Measurements from ENCODE around the gene RTN1.
A peak's percentile ranks its signal among the peaks of the same experiment; 100 is the strongest.

Gene RTN1

DNA sequence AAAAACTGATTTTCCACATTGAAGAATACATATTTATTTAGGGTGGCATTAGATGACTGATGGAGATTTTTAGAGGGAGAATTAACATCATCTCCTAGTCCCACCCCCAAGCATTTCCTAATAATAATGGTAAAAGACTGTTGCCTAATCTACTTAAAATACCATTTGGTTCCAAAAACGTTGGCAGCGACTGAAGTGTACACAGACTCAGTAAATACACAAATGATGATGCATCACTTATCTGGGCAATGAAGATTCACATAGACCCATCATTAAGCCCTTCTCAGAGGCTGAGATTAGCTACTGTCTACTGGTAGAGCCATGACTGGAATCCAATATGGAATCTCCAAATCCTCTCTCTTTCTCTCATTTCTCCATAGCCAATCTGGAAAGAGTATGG is 18.2 kb downstream of the RTN1 start:
- no peak for DNase-seq

DNA sequence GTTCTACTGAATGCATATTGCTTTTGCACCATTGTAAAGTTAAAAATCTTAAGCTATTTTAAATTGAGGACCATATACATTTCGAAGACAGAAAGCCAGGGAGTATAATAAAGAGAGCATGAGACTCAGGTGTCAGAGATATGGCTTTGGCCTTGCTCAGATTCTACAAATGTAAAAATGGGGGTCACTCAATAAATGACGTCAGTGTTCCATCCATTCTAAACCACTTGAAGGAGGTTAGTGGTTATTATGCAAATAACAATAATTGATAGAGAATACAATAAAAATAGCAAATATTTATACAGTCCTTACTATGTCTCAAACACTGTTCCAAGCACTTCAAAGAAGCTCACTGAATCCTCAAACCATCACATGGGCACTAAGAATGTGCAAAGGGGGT is 20.1 kb downstream of the RTN1 start:
- DNase-seq = no peak

DNA sequence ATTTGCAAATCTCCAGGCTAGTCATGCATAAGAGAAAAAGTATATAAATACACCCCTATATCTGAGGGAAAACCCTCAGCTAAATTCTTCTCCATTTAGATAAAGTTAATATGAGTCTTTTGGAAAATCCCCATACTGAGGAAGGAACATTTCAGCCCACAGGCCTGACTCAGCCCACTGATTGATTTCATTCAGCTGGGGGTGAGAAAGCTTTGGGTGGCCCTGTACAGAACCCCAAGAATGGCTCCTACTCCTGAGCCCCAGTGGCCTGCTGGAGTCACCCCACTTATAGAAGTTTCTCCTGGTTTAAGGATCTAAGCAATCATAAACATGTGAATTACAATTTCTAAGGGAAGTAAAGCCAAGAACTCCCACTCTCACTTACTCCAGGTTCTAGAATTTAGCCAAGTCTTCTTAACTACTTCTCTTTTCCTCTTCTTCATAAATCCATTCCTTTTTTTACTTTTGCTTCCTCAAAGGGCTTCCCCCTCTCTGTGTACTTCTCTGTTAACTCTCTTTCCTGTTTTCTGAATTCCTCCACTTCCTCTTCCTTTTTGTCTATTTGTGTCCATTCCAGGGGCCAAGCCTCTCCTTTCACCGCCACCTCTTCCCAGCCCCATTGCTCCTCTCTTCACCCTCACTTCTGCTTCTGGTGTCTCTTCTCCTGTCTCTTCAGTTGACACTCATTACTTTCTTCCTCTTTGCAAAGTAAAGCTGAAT is 21.0 kb downstream of the RTN1 start:
- no peak for DNase-seq

DNA sequence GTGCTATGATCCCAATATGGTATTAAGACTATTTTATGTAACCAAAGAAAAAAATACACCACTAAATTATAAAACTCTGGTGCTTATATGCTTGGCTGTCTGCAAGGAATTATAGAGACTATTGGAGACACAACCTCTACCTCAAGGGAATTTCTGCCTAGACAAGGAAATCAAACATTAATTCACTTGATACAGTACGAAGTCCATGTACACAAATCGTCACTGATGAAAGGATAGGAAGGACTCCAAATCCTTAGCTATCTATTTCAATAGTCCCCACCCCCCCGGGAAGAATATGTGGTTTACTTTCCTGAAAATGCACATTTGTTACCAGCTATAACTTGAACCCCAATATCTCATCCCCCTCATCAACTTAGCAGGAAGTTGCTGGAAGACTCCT is 21.9 kb downstream of the RTN1 start:
- DNase-seq = no peak

DNA sequence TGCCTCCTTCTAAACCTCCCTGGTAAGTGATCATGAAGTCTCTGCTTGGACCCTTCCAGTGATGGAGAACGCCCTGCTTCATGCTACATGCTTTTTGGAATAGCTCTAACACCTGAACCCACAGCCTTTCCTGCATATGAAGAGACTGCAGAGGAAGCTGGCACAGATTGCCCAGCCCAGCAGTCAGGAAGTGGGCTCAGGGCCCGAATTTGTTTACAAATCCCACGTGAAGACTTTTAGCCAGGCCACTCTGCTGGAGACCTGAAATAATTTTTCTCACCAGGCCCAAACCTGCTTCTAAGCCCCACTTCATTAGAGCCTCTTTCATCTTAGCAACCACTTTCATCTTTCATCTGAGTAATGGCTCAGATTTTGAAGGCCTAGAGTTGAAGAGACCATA is 22.9 kb downstream of the RTN1 start:
- peak in 1 of 56 donors; percentile 1 for DNase-seq

DNA sequence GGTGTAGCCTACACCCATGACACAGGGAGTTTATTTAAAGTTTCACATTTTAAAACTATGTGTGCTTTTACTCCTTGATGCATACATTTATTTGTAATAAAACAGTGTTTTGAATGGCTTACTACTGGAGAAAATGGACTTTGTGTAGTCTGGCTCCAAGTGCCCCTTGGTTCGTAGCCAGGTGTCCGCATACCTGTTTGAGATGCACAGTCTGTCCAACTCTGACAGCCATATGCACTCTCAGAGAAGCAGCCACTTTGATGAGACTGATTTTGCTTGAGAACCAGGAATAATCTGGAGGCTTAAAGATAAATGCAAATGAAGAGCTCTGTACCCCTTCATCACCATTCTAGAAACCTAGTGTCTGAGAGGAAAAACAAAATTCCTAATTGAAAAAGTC is 24.0 kb downstream of the RTN1 start:
- no peak for DNase-seq

DNA sequence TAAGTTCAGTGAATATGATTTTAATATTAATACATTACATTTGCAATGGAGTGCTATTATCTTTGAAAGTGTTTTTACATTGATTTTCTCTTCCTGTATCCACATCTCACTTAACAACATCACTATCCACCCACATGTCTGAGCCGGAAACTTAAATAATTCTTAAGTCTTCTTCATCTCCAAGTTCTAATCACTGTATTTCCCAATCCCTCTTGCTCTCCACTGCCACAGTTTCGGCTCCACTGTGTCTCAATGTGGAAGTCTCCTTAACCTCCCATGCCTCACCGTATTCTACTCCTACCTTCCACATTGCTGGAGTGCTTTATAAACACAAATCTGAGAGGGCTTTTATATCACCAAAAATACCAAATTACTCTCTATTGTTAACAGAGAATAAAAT is 25.3 kb downstream of the RTN1 start:
- no peak for DNase-seq

DNA sequence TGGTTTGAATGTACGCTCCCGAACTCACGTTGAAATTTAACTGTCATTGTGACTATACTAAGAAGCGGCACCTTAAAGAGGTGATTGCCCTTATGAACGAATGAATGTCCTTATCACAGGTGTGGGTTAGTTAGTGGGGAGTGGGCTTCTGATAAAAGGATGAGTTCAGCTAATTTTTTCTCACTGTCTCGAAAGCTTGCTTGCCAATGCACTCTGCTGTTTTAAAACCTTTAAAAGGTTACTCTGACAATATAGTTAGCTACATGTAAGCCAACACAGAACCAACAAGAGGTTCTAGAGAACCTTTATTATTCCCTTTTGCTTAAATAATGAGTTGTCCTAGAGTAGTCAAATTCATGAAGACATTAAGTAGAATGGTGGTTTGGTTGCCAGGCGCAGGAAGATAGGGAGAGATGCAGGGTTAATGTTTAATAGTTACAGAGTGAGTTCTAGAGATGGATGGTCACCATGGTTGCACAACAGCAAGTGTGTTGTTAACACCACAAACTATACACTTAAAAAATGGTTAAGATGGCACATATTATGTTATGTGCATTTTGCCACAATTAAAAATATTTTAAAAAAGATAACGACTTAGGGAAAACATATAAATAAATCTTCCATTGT is 26.3 kb downstream of the RTN1 start:
- no peak for DNase-seq

DNA sequence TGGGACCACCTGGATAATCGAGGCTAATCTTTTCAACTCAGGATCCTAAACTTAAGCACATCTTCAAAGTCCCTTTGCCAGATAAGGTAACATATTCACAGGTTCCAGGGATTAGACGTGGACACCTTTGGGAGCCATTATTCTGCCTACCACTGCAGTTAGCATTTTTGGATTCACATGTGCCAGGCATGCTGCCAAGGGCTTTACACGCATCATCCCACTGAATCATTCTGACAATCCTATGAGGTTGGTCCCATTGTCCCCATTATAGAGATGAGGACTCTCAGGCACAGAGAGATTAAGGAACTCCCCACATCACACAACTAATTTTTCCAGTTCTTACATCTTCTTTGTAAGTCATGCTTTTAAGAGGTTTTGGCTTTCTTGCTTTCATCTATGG is 34.5 kb downstream of the RTN1 start:
- DNase-seq = no peak

DNA sequence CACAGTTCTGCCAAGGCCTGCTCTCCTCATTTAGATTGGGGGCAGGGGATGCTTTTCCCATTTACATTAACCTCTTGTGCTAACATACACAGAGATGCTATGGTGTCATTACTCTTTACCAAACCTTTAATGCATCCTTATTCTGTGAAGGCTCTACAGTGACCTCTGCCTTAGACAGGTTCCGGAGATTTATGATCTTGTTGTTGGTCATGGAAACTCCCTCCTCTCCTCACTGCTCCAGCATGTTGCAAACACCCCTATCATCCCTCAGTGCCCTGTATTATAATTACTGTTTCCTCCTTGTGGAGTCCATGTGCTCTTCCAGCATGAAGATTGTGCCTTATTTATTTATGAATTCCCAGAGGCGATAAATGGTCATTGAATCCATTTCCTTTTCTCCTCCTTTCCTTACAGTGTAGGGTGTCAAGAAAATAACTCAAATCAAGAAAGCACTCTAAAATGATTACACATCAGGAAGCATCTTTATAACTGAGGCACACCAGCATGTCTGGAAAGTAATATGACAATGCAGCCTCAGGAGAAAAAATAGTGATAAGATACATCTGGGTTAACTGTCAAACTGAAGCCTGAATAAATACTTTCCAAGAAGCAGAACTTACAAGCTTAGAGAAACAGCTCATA is 37.8 kb downstream of the RTN1 start:
- DNase-seq = no peak

DNA sequence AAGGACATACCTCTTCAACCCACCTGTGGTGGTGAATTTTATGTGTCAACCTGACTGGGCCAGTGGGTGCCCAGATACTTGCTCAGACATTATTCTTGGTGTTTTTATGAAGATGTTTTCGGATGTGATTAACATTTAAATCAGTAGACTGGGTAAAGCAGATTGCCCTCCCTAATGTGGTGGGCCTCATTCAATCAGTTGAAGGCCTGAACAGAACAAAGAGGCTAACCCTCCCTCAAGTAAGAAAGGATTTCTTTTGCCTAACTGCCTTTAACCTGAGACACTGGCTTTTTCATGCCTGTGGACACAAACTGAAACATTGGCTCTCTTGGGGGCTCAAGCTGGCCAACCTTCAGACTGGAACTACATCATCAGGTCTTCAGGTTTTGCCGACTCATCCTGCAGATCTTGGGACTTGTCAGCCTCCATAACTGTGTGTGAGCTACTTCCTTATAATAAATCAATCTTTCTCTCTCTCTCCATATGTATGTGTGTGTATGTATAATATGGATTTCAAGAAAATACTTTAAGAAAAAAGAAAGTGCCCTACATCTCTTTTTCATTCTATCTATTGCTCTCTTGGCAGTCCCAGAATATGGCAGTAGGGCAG is 39.4 kb downstream of the RTN1 start:
- DNase-seq = no peak

DNA sequence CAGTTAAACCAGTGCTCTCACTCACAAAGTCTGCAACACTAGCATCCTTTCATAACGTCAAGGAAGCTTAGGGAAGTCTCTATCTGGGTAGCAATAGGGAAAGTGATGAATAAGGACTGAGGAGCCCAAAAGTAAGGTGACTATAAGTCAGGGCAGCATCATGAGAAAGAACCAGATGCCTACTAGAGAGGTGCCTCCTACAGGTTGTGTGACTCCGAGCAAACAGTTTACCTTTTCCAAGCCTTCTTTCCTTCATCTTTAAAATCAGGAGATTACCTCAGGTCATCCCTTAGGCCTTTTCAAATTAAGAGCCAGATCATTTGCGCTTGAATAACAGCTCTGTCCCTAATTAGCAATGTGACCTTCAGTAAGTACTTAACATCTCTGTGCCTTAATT is 40.2 kb downstream of the RTN1 start:
- DNase-seq = no peak

DNA sequence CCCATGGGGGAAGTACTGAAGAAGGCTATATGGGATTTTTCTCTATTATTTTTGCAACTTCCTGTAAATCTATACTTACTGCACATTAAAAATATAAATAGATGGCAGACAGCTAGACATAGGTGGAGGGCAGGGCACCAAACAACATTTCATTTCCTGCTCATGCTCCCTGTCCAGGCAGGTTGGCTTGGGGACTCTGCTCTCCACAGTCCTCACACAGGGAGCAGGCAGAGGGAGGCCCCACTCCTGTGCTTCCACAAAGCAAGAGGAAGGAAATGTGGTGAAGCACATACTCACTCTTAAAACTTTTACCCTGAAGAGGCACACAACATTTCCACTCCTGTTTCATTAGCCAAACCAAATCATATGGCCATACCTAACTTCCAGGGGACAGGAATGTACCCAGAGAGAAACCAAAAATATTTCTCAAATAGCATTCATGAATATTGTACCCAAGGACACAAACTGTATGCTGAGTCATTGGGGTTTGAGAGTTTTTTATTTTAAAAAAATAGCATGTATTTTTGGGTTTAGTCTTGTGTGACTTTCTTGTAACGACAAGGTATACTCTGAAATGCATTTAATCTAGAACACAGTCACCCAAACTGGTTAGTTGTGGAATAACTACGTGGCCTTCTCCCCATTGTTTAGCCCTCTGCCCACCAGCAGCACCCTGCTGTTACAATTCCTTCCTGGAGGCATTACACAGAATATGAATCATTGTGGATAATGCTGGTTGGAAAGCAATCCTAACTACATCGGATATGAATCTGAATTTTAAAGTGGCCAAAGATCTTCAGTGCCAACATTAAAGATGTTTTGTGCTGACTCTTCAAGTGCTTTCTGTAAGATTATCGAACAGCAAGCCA is 40.9 kb downstream of the RTN1 start:
- DNase-seq = no peak

DNA sequence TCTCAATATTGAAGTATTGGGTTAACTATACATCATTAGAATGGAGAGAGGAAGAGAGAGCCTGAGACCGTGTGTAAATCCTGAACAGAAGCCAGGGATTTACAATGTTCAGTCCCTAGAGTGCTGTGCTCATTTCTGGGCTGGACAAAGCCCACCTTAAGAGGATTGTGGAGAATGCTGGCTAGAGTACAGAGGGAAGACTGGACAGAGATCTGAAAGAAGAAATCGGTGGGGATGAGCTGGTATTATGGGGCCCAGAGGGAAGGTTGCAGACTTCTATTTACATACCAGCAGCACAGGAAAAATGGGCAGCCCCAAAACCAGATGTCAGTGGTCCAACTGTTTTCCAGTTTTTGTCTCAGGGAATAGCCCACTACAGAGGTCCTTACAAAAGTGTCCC is 42.3 kb downstream of the RTN1 start:
- no peak for DNase-seq

DNA sequence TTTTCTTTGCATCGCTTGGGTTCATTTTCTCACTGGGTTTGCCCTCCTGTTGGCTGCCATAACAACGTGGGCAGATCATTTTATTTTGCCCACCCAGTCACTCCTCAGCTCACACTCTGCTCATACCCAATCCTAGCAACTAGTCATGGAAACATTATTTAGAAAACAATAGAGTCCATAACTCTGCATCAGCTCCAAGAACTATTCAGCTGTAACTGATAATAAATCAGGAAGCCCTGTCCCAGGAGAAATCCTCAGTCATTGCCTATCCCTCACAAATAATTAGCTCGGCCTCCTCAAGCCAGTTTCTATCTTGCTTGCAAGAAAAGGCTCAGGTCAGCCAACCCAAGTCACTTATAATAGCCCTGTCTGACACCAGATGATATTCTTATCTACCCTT is 43.2 kb downstream of the RTN1 start:
- DNase-seq = no peak

DNA sequence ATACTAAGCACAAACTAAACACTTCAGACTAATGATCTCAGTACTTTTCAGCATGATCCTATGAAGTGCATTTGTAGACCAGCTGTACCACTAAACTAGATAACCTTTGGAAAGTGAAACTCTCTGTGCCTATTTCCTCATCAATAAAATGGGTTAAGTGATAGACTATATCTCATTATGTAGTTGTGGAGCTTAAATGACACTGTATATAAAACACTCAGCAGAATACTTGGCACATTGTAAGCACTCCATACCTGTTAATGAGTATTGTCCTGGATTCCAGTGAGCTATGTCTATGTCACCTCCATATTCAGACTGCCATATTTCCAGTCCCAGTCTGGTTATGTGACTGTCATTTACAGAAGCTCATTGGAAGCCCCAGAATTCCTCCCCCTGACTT is 44.4 kb downstream of the RTN1 start:
- DNase-seq = no peak

DNA sequence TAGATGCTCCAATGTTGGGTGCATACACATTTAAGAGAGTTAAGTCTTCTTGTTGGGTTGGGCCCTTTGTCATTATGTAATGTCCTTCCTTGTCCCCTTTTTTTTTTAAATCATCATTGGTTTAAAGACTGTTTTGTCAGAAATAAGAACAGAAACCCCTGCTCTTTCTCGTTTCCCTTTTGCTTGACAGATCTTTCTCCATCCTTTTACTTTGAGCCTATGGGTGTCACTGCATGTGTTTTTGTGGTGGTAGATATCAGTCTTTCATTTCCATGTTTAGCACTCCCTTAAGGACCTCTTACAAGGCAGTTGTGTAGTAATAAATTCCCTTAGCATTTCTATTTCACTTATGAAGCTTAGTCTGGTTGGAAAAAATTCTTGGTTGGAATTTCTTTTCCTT is 47.4 kb downstream of the RTN1 start:
- no peak for DNase-seq

DNA sequence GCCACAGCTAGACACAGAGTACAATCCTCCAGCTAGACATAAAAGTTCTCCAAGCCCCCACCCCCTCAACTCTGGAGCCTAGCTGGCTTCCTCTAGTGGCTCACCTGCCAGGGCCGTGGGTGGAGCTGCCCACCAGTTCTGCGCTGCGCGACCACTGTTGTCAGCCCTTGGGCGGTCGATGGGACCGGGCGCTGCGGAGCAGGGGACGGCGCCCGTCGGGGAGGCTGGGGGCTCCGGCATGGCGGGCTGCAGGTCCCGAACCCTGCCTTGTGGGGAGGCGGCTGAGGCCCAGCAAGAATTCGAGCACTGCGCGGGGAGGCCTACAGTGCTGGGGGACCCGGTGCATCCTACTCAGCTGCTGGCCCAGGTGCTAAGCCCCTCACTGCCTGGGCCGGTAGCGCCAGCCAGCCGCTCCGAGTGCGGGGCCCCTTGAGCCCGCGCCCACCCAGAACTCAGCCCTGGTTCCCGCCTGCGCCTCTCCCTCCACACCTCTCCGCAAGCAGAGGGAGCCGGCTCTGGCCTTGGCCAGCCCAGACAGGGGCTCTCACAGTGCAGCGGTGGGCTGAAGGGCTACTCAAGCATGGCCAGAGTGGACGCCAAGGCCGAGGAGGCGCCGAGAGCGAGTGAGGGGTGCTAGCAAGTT is 51.0 kb downstream of the RTN1 start:
- no peak for DNase-seq

DNA sequence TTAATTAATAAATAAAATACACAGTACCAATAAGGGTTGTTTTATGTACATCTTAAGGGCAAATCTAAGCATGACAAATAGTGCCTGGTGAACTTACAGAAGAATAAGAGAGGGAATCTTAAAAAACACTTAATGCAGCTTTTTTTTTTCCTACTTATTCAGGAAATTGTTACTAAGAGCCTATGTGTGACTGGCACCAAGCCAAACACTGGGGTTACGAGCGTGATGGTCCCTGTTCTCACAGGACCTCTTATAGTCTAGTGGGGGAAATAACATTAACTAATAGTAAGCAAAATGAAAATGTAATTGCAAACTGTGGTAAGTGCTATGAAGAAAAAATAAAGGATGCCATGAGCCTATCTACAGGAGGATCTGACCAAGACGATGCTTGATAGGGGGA is 53.6 kb downstream of the RTN1 start:
- no peak for DNase-seq

DNA sequence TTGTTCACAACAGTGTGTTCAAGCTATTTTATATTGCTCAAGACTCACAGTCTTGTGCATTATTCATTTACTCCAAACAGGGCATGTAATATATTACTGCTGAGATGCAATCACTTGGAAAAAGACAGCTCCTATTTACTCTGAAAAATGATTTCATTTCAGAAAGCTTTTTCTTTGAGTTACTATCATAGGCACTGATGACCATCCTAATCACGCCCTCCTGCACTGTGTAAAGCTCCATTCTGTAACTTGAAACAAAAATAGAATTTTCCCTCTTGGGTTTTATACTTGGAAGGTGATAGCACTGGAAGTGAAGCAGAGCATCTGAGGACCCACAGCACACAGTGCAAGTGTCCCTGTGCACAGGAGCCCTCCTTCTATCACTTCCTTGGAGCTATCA is 55.6 kb downstream of the RTN1 start:
- no peak for DNase-seq

DNA sequence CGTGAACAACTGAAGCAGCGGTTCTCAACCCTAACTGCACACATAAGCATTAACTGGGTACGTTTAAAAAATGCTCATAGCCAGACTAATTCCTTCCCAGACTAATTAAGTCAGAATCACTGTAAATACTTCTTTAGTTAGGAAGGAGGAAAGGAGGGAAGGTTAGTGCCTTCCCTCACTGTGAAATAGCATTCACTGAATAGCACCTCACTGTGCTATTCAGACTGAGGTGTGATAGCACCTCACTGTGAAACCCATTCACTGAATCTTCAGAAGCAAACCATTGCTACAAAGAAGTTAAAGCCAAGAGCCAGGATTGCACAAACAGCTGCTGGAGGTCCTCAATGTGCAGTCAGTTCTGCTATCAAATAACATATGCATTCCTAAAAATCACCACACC is 58.8 kb downstream of the RTN1 start:
- DNase-seq = no peak
